ENCODE data around the gene SETD3.

DNA sequence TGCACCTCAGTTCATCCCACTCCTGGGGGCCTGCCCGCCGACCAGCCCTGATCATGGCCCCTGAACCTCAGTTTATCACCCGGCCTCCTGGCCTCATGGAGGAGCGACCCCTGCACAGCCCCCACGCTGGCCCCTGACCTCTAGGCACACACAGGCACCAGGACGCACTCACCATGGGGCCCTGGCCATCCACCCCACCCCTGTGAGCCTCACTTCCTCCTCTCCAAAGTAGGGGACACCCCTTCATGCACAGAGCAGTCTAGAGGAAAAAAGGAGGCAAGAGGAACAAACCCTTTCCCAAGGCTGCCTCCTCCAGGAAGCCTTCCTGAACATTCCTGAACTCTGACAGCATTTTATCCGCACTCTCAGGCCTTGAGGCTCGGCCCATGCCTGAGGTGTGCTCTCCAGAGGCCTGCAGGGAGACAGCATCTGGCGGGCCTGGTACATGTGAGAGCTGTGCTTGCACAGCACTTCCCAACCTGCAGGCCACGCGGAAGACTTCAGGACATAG lies 40.0 kb upstream of the SETD3 start:
- TF ChIP-seq, protein P1, sequence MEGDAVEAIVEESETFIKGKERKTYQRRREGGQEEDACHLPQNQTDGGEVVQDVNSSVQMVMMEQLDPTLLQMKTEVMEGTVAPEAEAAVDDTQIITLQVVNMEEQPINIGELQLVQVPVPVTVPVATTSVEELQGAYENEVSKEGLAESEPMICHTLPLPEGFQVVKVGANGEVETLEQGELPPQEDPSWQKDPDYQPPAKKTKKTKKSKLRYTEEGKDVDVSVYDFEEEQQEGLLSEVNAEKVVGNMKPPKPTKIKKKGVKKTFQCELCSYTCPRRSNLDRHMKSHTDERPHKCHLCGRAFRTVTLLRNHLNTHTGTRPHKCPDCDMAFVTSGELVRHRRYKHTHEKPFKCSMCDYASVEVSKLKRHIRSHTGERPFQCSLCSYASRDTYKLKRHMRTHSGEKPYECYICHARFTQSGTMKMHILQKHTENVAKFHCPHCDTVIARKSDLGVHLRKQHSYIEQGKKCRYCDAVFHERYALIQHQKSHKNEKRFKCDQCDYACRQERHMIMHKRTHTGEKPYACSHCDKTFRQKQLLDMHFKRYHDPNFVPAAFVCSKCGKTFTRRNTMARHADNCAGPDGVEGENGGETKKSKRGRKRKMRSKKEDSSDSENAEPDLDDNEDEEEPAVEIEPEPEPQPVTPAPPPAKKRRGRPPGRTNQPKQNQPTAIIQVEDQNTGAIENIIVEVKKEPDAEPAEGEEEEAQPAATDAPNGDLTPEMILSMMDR (IDR thresholded peaks at IDR 0.05; ENCODE audit: insufficient read depth, low read depth, low read length), result no peak
- no peak for TF ChIP-seq EZH2 (IDR thresholded peaks at IDR 0.05; ENCODE audit: insufficient read depth, low read length)
